ENCODE results near the gene TERB2.
A peak's percentile ranks its signal among the peaks of the same experiment; 100 is the strongest.
"Not testable (repeated sequence)": the region's sequence is repeated elsewhere in the genome, so short reads cannot be mapped to it uniquely, and the experiment has no call there.

The TERB2 gene

GRCh38 chr15:45003731-45004410, 47.4 kb downstream of the TERB2 start:
- not testable (repeated sequence) for DNase-seq

DNA sequence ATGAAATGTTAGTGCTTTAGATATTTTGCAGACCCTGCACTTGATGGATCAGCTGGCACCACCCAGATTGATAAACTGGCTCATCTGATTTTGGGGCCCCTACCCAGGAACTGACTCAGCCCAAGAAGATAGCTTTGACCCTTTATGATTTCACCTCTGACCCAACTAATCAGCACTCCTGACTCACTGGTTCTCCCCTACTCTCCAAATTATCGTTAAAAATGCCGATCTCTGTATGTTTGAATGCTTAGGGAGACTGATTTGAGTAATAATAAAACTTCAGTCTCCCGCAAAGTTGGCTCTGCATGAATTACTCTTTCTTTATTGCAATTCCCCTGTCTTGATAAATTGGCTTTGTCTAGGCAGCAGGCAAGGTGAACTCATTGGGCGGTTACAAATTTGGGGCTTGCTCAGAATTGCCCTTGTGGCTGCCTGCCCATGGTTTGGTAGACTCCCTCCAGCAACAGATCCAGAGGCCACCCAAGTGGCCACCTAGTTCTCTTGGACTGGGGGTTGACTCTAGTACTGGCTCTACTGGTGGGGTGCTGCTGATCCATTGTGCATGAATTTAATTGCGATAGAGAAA, 48.2 kb downstream of the TERB2 start:
- not testable (repeated sequence) for DNase-seq

- DNase-seq = no peak
These were observed 52.6 kb downstream of the TERB2 start for GRCh38 chr15:45009046-45009445.

GRCh38 chr15:45015114-45015513, 58.6 kb downstream of the TERB2 start:
- not testable (repeated sequence) for DNase-seq

GRCh38 chr15:45020222-45020900, 63.9 kb downstream of the TERB2 start:
- DNase-seq = not testable (repeated sequence)

GRCh38 chr15:45020901-45021259, 64.4 kb downstream of the TERB2 start:
- DNase-seq = not testable (repeated sequence)

DNA sequence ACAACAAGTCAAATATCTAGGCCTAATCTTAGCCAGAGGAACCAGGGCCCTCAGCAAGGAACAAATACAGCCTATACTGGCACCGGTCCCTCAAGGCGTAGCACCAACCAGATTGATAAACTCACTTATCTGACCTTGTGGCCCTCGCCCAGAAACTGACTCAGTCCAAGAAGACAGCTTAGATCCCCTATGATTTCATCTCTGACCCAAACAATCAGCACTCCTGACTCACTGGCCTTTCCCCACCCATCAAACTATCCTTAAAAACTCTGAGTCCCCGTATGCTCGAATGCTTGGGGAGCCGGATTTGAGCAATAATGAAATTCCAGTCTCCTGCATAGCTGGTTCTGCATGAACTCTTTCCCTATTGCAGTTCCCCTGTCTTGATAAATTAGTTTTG, 64.9 kb downstream of the TERB2 start:
- no peak for DNase-seq

GRCh38 chr15:45022871-45023658, 66.6 kb downstream of the TERB2 start, which contains the start of gene SORD:
SORD (plus strand) TSS chr15:45023195; CDS start chr15:45023284, 89 bp downstream.
- DNase-seq = peak; percentile 19

DNA sequence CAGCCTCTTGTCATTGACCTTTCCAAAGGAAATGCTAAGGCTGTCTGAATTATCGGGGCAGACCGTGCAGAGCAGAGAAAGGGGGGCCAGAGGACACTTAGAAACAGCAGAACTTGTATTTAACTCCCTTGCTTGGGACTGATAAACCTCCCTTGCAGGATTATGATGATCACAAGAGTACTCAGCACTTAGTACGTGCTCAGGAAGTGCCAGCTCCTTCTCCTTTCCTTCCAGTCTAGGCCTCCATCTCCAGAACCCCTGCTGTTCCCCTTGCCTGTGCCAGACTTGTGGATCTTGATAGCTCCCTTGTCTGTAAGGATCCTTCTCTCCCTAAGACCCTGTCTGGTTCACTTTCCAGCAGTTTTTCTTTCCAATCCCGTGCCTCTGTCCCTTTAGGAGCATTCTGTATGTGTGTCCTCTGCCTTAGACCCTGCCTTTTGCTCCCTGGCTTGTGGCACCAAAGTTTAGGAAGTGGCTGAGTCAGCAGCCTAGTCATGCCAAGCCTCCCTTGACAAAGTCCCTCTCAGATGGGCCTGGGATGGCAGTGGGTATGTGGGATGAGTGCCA, 67.3 kb downstream of the TERB2 start:
- DNase-seq = no peak

GRCh38 chr15:45024649-45025048, 68.2 kb downstream of the TERB2 start:
- DNase-seq = not testable (repeated sequence)

GRCh38 chr15:45025627-45026026, 69.1 kb downstream of the TERB2 start:
- DNase-seq = not testable (repeated sequence)

DNA sequence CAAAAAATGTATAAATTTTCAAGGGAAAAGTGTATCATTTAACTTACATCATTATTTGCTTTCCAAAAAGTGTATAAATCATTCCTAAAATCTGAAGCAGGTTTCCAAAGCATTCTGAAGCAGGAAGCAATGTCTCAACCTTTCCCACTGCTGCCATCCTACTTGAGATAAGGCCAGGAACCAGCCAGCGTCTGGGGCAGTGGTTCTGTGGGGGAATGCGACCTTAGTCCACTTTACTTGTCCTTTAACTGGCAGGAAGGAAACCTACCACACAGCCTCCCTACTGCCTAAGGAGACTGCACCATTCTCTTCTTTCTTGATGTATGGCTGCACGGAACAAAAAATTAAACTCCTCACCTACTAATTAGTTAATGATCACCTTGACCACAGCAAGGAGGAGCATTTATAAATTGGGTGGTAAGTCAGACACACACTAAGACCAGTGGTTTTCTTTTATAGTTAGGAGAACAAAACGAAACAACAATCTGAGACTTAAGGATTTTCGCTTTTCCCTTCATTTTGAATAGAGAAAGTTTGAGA, 70.2 kb downstream of the TERB2 start:
- no peak for DNase-seq

GRCh38 chr15:45027220-45027619, 70.7 kb downstream of the TERB2 start:
- no peak for DNase-seq
